B cell (primary cell): ENCODE data around the gene NDUFA6. TPM values are rescaled to one million over a fixed set of nuclear protein-coding genes. Genes with fewer than 3 reads are reported as not detected.

Experiments used
- ATAC-seq: fragments of 200-7000 bp; cut with Tn5 transposase; one replicate; pipeline ENCODE4 v1.10.0; 2021; ENCODE audit warnings: low read depth, mild to moderate bottlenecking, moderate number of reproducible peaks, moderate library complexity
- CTCF ChIA-PET: fragments of 350-600 bp; sonication (Branson Sonifier 250); formaldehyde crosslinking; loops from one replicate; lab custom pipeline; 2021; ENCODE audit warnings: antibody characterized with exemption, inconsistent platforms; lab: Charles Lee
- POLR2A ChIA-PET: fragments of 350-600 bp; sonication (Branson Sonifier 250); formaldehyde crosslinking; loops from one replicate; lab custom pipeline; 2021; ENCODE audit warnings: antibody characterized with exemption; lab: Charles Lee
- DNase-seq: peaks from one replicate; pipeline ENCODE4 v3.0.0; 2013
- H2AFZ ChIP-seq: 2 replicates; pipeline ENCODE4 v1.6.1; 2012; ENCODE audit warnings: mild to moderate bottlenecking, low read depth, low read length; ENCODE audit not compliant: insufficient read depth, poor library complexity, severe bottlenecking
- H3K27ac ChIP-seq, 2 donors: 1 replicate in 1 of 2; 2 replicates in 1 of 2; pipeline ENCODE4 v1.5.1; 2012 to 2013; ENCODE audit warnings: low read length in 2 of 2, mild to moderate bottlenecking in 2 of 2, moderate library complexity in 1 of 2
- H3K27me3 ChIP-seq, 4 experiments: fragments of 200-600 bp in 1 of 4; sonication (generic) in 1 of 4; replicated peaks in 1 of 4; 1 replicate in 2 of 4; 2 replicates in 2 of 4; pipeline versions ENCODE4 v1.6.1 to v1.7.0; 2013 to 2016; ENCODE audit warnings: low read length in 3 of 4, mild to moderate bottlenecking in 2 of 4, mixed read lengths in 1 of 4, moderate library complexity in 1 of 4; ENCODE audit not compliant: insufficient read depth in 4 of 4, control insufficient read depth in 3 of 4; ENCODE audit errors: control extremely low read depth in 1 of 4
- H3K36me3 ChIP-seq, 2 experiments: replicated peaks in 1 of 2; 1 replicate in 1 of 2; 2 replicates in 1 of 2; pipeline versions ENCODE4 v1.6.1 to v1.7.1; 2013; ENCODE audit warnings: low read length in 1 of 2; ENCODE audit not compliant: insufficient read depth in 2 of 2, control insufficient read depth in 1 of 2; ENCODE audit errors: control extremely low read depth in 1 of 2, extremely low read depth in 1 of 2
- H3K4me1 ChIP-seq, 2 donors: fragments of 200-600 bp in 1 of 2; sonication (generic) in 1 of 2; 1 replicate in 1 of 2; 2 replicates in 1 of 2; pipeline versions ENCODE4 v1.5.1 to v1.6.1; 2013 to 2017; ENCODE audit warnings: low read length in 2 of 2; ENCODE audit not compliant: control insufficient read depth in 2 of 2, insufficient read depth in 2 of 2
- H3K4me2 ChIP-seq: replicated peaks from 2 replicates; pipeline ENCODE3; 2012; ENCODE audit warnings: mild to moderate bottlenecking, low read depth, low read length; ENCODE audit not compliant: poor library complexity, severe bottlenecking
- H3K4me3 ChIP-seq, 5 experiments: fragments of 200-600 bp in 1 of 5; sonication (generic) in 1 of 5; 1 replicate in 3 of 5; 2 replicates in 2 of 5; pipeline versions ENCODE4 v1.5.1 to v1.7.0; 2011 to 2016; ENCODE audit warnings: low read length in 4 of 5, mild to moderate bottlenecking in 4 of 5, low read depth in 2 of 5, control low read depth in 1 of 5, moderate library complexity in 1 of 5; ENCODE audit not compliant: insufficient read depth in 1 of 5; ENCODE audit errors: control extremely low read depth in 1 of 5, extremely low read depth in 1 of 5
- H3K79me2 ChIP-seq: fragments of 200-600 bp; sonication (generic); one replicate; pipeline ENCODE4 v1.6.0; 2016; ENCODE audit warnings: low read length; ENCODE audit not compliant: control insufficient read depth, insufficient read depth
- H3K9ac ChIP-seq: fragments of 200-600 bp; sonication (generic); 2 replicates; pipeline ENCODE4 v1.6.1; 2017; ENCODE audit warnings: mild to moderate bottlenecking, low read length, moderate library complexity
- H3K9me3 ChIP-seq, 3 donors: one replicate each; pipeline versions ENCODE4 v1.6.1 to v1.7.1; 2013; ENCODE audit warnings: low read length in 2 of 3; ENCODE audit not compliant: control insufficient read depth in 2 of 3, insufficient read depth in 1 of 3; ENCODE audit errors: control extremely low read depth in 1 of 3
- H4K20me1 ChIP-seq: 2 replicates; pipeline ENCODE4 v1.6.0; 2012; ENCODE audit warnings: mild to moderate bottlenecking, low read length; ENCODE audit not compliant: insufficient read depth, control insufficient read depth, poor library complexity, severe bottlenecking
- H3K27ac Mint-ChIP-seq: one replicate; pipeline ENCODE4 v1.8.0; 2021; ENCODE audit warnings: mixed read lengths
- H3K27me3 Mint-ChIP-seq: one replicate; pipeline ENCODE4 v1.8.0; 2021; ENCODE audit warnings: mixed read lengths
- H3K4me1 Mint-ChIP-seq: one replicate; pipeline ENCODE4 v1.8.0; 2021; ENCODE audit warnings: mixed read lengths
- H3K4me3 Mint-ChIP-seq: one replicate; pipeline ENCODE4 v1.8.0; 2021; ENCODE audit warnings: mixed read lengths
- H3K9me3 Mint-ChIP-seq: one replicate; pipeline ENCODE4 v1.8.0; 2022; ENCODE audit warnings: mixed read lengths; ENCODE audit not compliant: insufficient read depth
- EZH2 ChIP-seq: IDR thresholded peaks from 2 replicates; pipeline ENCODE4 v1.6.1; 2012; ENCODE audit warnings: borderline replicate concordance, low read depth, mild to moderate bottlenecking, moderate library complexity, low read length; ENCODE audit not compliant: insufficient read depth, poor library complexity, severe bottlenecking
- WGBS: methylation state at CpG from one replicate; pipeline ENCODE4 v1.1.5; 2013; ENCODE audit warnings: missing lambda C conversion rate; ENCODE audit not compliant: insufficient coverage; 5-methylcytosine and 5-hydroxymethylcytosine counted together
- intact Hi-C: fragments of 100-400 bp; cut with micrococcal nuclease; formaldehyde crosslinking; loops from one replicate; pipeline ENCODE4 v1.10.0; 2022
- polyA plus RNA-seq: library from polyadenylated mRNA; depleted of rRNA; stranded (reverse); fragments of >200 nt; gene quantifications from 2 replicates; pipeline ENCODE4 v1.2.3, GENCODE V29; 2012
- total RNA-seq, 2 donors: library from RNA; stranded (reverse); fragments of 120-200 nt in 1 of 2; gene quantifications; 1 replicate in 1 of 2; 2 replicates in 1 of 2; pipeline versions ENCODE4 v1.2.3 to v1.2.4, GENCODE V29; 2013 to 2022
- TF ChIP-seq, protein P1 (sequence below): fragments of 200-600 bp; IDR thresholded peaks from one replicate; pipeline ENCODE4 v1.8.0; 2022; ENCODE audit warnings: antibody characterized with exemption, mild to moderate bottlenecking

NDUFA6 gene
- total and polyA plus RNA-seq, 2 donors (not counting 1 experiment from before 2014, with no cell fraction given), result 26.2 to 47.8 TPM

DNA sequence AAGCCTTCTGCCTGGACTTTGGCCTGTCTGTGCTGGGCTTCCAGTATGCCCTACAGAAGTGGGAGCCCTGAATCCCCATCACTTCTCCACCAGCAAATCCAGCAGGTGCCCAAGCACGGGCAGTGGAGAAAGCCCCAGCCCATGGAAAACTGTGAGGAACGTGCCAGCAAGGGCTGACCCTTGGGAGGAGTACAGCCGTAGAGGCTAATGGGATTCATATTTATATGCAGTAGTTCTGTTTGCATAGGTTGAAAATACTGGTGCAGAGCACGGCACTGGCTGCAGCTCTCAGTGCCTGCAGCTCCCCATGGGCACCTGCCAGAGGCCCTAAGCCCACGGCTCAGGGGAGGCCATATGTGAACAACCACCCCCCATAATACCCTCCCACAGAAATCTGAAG is 30.1 kb downstream of the NDUFA6 start:
- ChIA-PET CTCF (no interaction called here), POLR2A (no interaction called here)
- Histone ChIP-seq H3K27me3 (no peaks in the 10 kb centered on the region), H3K4me1 (no peaks in the 10 kb centered on the region), H3K79me2 (no peaks in the 10 kb centered on the region), H3K36me3 (peaks cover 0 to 32% of the 10 kb centered on the region in 2 experiments), H3K9ac (no peak overlapping the region), H3K4me3 (no peak overlapping the region), H3K4me2 (no peak overlapping the region), H3K27ac (no peak overlapping the region), H4K20me1 (no peaks in the 10 kb centered on the region), H2AFZ (no peak overlapping the region), H3K9me3 (peaks cover 4 to 9% (median 8%) of the 10 kb centered on the region in 3 donors)
- TF ChIP-seq, protein P1, sequence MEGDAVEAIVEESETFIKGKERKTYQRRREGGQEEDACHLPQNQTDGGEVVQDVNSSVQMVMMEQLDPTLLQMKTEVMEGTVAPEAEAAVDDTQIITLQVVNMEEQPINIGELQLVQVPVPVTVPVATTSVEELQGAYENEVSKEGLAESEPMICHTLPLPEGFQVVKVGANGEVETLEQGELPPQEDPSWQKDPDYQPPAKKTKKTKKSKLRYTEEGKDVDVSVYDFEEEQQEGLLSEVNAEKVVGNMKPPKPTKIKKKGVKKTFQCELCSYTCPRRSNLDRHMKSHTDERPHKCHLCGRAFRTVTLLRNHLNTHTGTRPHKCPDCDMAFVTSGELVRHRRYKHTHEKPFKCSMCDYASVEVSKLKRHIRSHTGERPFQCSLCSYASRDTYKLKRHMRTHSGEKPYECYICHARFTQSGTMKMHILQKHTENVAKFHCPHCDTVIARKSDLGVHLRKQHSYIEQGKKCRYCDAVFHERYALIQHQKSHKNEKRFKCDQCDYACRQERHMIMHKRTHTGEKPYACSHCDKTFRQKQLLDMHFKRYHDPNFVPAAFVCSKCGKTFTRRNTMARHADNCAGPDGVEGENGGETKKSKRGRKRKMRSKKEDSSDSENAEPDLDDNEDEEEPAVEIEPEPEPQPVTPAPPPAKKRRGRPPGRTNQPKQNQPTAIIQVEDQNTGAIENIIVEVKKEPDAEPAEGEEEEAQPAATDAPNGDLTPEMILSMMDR, result no peak
- no peak for TF ChIP-seq EZH2
- Mint-ChIP-seq H3K4me1 (no peaks in the 10 kb centered on the region), H3K9me3 (peaks cover 7% of the 10 kb centered on the region), H3K27ac (no peak overlapping the region), H3K27me3 (no peaks in the 10 kb centered on the region), H3K4me3 (no peak overlapping the region)
- no peak for ATAC-seq
- intact Hi-C loops, result no loop called here
- DNase-seq, result no peak
- 100% methylated on average over 2 of the region's 5 CpGs for WGBS

DNA sequence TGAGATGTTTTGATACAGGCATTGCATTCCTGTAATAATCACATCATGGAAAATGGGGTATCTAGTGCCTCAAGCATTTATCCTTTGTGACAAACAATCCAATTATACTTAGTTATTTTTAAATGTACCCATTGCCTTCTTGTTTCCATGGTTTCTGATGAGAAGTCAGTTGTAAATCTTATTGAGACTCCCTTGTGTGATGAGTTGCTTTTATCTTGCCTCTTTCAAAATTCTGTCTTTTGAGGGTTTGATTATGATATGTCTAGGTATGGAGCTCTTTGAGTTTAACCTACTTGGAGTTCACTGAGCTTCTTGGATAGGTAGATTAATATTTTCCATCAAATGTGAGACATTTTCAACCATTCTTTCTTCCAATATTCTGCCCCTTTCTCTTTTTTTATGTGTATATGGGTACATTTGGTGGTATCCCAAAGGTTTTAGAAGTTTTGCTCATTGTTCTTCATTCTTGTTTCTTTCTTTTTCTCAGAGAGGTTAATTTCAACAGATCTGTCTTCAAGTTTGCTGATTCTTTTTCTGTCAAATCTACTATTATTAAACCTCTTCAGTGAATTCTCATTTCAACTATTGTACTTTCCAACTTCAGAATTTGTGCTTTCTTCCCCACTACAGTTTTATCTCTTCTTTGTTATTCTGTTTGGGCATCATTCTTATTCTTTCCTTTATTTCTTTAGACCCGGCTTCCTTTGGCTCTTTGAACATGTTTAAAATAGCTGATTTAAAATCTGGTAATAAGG is 33.6 kb downstream of the NDUFA6 start:
- Histone ChIP-seq H3K9me3 (peaks cover 4 to 9% (median 8%) of the 10 kb centered on the region in 3 donors), H3K4me1 (no peaks in the 10 kb centered on the region), H3K27me3 (no peaks in the 10 kb centered on the region), H3K36me3 (peaks cover 0 to 23% of the 10 kb centered on the region in 2 experiments), H4K20me1 (no peaks in the 10 kb centered on the region), H3K9ac (no peak overlapping the region), H3K79me2 (no peaks in the 10 kb centered on the region), H3K4me2 (no peak overlapping the region), H3K27ac (no peak overlapping the region), H3K4me3 (no peak overlapping the region), H2AFZ (no peak overlapping the region)
- no CpG with 5 or more reads among the region's 1 CpG for WGBS
- DNase-seq, result no peak
- Mint-ChIP-seq H3K27me3 (no peaks in the 10 kb centered on the region), H3K9me3 (peaks cover 7% of the 10 kb centered on the region), H3K27ac (no peak overlapping the region), H3K4me1 (no peaks in the 10 kb centered on the region), H3K4me3 (no peak overlapping the region)
- ChIA-PET POLR2A (no interaction called here), CTCF (interaction anchor here (0.6 kb wide), 1 partner anchor 297 kb away, joined by 3 read pairs; no protein-coding TSS in a partner anchor)
- ATAC-seq, result no peak
- TF ChIP-seq, protein P1, result no peak
- no peak for TF ChIP-seq EZH2
- intact Hi-C loops, result no loop called here
